ENCODE data around the gene PKNOX2. TPM values are rescaled to one million over a fixed set of nuclear protein-coding genes. Genes with fewer than 3 reads are reported as not detected.

Gene PKNOX2
- total RNA-seq, 1 donor from 2014 or later = 8.7 TPM

DNA sequence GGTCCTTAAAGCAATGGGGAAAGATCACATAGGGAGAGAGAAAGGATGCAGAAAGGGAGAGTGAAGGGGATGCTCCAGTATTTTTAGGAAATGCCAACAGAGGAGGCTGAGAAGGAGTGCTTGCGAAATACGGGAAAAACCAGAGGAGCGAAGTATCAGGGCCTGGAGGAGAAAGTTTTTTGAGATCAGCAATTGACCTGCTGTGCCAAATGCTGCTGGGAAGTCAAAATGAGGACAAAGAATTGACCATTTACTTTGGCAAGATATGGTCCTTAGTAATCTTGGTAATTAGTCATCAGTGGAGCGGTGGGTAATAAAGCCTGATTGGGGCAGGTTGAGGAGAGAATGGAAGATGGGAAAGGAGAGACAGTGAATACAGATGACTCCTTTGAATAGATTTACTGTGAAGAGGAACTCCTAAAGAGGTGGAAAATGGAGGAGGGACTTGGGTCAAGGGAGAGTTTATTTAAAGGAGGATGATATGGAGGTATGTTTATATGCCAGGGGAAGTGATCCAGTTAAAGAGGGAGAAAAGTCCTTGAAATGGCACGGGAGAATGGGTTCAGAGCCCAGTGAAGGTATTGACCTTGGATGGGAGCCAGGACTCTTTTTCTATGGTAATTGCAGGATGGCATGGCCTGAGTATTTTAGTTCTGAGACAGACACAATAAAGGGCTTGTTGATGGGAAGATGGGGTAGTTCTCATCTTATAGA lies 111.5 kb downstream of the PKNOX2 start:
- Mint-ChIP-seq H3K4me1 (ENCODE audit: low read depth, unreplicated experiment) (peaks cover 3% of the 10 kb centered on the region), H3K4me3 (ENCODE audit: unreplicated experiment) (no peak overlapping the region), H3K36me3 (ENCODE audit: unreplicated experiment) (no peaks in the 10 kb centered on the region), H3K27me3 (ENCODE audit: unreplicated experiment) (no peaks in the 10 kb centered on the region), H3K27ac (ENCODE audit: unreplicated experiment) (no peak overlapping the region), H3K9me3 (ENCODE audit: unreplicated experiment) (peaks cover 4% of the 10 kb centered on the region)
- no peak for DNase-seq
- TF ChIP-seq, protein P1, sequence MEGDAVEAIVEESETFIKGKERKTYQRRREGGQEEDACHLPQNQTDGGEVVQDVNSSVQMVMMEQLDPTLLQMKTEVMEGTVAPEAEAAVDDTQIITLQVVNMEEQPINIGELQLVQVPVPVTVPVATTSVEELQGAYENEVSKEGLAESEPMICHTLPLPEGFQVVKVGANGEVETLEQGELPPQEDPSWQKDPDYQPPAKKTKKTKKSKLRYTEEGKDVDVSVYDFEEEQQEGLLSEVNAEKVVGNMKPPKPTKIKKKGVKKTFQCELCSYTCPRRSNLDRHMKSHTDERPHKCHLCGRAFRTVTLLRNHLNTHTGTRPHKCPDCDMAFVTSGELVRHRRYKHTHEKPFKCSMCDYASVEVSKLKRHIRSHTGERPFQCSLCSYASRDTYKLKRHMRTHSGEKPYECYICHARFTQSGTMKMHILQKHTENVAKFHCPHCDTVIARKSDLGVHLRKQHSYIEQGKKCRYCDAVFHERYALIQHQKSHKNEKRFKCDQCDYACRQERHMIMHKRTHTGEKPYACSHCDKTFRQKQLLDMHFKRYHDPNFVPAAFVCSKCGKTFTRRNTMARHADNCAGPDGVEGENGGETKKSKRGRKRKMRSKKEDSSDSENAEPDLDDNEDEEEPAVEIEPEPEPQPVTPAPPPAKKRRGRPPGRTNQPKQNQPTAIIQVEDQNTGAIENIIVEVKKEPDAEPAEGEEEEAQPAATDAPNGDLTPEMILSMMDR (IDR thresholded peaks at IDR 0.05; ENCODE audit: partially characterized antibody, unreplicated experiment) = no peak

DNA sequence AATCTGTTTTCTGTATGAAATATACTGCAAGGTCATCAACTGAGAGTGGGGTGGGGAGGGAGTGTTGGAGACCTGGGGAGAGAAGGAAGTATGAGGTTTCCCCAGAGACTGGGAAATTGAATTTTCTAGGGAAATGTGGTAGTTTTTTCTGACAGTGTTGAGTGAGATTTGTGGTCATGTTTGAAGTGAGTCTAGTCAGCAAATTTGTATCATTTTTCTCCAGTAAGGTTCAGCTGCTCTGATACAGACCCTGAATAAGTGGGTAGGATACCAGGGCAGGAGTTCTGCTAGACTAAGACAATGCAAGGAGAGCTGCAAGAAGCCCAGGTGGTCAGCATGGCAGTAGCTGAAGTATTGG lies 112.0 kb downstream of the PKNOX2 start:
- Mint-ChIP-seq H3K9me3 (ENCODE audit: unreplicated experiment) (peaks cover 3% of the 10 kb centered on the region), H3K4me1 (ENCODE audit: low read depth, unreplicated experiment) (no peaks in the 10 kb centered on the region), H3K27me3 (ENCODE audit: unreplicated experiment) (no peaks in the 10 kb centered on the region), H3K36me3 (ENCODE audit: unreplicated experiment) (no peaks in the 10 kb centered on the region), H3K4me3 (ENCODE audit: unreplicated experiment) (no peak overlapping the region), H3K27ac (ENCODE audit: unreplicated experiment) (no peak overlapping the region)
- no peak for DNase-seq
- TF ChIP-seq, protein P1 (IDR thresholded peaks at IDR 0.05; ENCODE audit: partially characterized antibody, unreplicated experiment) = no peak

DNA sequence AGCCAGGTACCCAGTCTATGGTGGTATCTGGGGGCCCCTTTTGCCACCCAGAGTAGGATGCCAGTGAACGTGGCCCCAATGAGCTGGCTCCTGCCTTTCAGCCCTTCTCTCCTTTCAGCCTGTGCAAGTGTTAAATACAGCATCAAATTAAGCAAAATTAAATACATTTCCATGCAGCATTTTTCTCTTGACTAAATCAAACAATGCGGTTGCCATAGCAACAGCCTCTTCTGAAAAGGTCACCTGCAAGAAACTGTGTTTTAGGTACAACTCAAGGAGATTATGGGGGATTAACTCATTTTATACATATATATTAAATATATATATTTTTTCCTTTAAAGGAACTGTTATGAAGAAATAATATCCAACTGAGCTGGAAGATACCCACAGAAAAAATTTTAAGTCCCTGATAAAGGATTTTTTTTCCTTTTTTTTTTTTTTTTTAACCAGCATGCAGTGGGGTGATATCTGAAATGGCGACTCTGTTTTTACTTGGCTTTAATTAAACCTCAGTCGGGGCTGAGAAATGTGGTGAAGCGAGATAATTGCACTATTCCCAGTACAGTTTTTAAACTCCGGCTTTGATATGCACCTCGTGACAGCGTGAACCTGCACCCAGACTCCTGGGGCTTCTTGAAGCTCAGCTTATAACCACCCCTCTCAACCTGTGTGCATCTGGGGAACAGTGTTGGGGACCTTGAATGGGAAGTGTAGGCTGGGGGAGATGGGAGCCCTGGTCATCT lies 115.3 kb downstream of the PKNOX2 start:
- TF ChIP-seq, protein P1 (IDR thresholded peaks at IDR 0.05; ENCODE audit: partially characterized antibody, unreplicated experiment) = no peak
- Mint-ChIP-seq H3K4me3 (ENCODE audit: unreplicated experiment) (no peak overlapping the region), H3K27me3 (ENCODE audit: unreplicated experiment) (no peaks in the 10 kb centered on the region), H3K4me1 (ENCODE audit: low read depth, unreplicated experiment) (peaks cover 6% of the 10 kb centered on the region), H3K27ac (ENCODE audit: unreplicated experiment) (no peak overlapping the region), H3K9me3 (ENCODE audit: unreplicated experiment) (no peaks in the 10 kb centered on the region), H3K36me3 (ENCODE audit: unreplicated experiment) (no peaks in the 10 kb centered on the region)
- no peak for DNase-seq

DNA sequence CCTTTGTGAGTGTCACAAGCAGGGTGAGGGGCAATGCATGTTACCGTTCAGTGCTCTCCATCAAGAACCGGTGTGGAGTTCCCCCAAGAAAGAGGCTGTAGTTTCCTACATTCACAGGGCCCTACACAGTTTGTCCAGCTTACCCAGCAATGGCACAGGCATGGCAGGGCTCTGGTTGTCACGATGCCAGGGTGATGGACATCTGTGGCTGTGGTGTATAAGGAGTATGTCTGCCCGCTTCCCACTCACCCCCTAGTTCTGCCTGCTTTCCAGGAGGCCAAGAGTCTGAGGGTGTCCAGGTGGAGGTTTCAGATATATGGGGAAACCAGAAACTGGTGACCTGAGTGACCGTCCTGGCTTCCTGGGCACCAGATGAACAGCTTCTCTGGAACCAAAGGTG lies 116.1 kb downstream of the PKNOX2 start:
- Mint-ChIP-seq H3K27ac (ENCODE audit: unreplicated experiment) (no peak overlapping the region), H3K27me3 (ENCODE audit: unreplicated experiment) (no peaks in the 10 kb centered on the region), H3K4me1 (ENCODE audit: low read depth, unreplicated experiment) (peaks cover 6% of the 10 kb centered on the region), H3K9me3 (ENCODE audit: unreplicated experiment) (no peaks in the 10 kb centered on the region), H3K4me3 (ENCODE audit: unreplicated experiment) (no peak overlapping the region), H3K36me3 (ENCODE audit: unreplicated experiment) (no peaks in the 10 kb centered on the region)
- TF ChIP-seq, protein P1 (IDR thresholded peaks at IDR 0.05; ENCODE audit: partially characterized antibody, unreplicated experiment) = no peak
- DNase-seq = no peak

All from glutamatergic neuron (in vitro differentiated cells).